Sigmoid colon (tissue), 4 donors: Measurements from ENCODE around the gene MYO1H.

ENCODE experiments used
- CTCF ChIP-seq, 4 experiments: fragments of 450-650 bp in 3 of 4; fragments of 200-600 bp in 1 of 4; IDR thresholded peaks; one replicate each; pipeline ENCODE4 v1.5.1; 2016 to 2019; ENCODE audit warnings: antibody characterized with exemption in 4 of 4, mild to moderate bottlenecking in 3 of 4, moderate library complexity in 2 of 4
- EP300 ChIP-seq, 4 donors: sonication (generic); formaldehyde crosslinking; IDR thresholded peaks; one replicate each; pipeline ENCODE4 v1.6.1; 2017; ENCODE audit warnings: antibody characterized with exemption in 4 of 4
- POLR2A ChIP-seq, 2 donors: fragments of 450-650 bp; IDR thresholded peaks; one replicate each; pipeline ENCODE4 v1.6.1; 2016; ENCODE audit warnings: antibody characterized with exemption in 2 of 2, mild to moderate bottlenecking in 2 of 2, moderate library complexity in 2 of 2
- POLR2AphosphoS5 ChIP-seq, 4 donors: sonication (generic); formaldehyde crosslinking; IDR thresholded peaks; one replicate each; pipeline ENCODE4 v1.6.1; 2017; ENCODE audit warnings: antibody characterized with exemption in 4 of 4

- TF ChIP-seq CTCF (IDR thresholded peaks at IDR 0.05) (no peak), EP300 (IDR thresholded peaks at IDR 0.05) (no peak), POLR2AphosphoS5 (IDR thresholded peaks at IDR 0.05) (no peak), POLR2A (IDR thresholded peaks at IDR 0.05) (no peak)
These were observed 96.1 kb downstream of the MYO1H start for GRCh38 chr12:109443794-109444193.
